Activated CD4-positive, alpha-beta T cell treated with anti-CD3 and anti-CD28 coated beads, Interleukin-2, amount 50 U/mL, for 1 hour (primary cell): Measurements from ENCODE around the gene PLEKHH2.
"Not testable (repeated sequence)": the region's sequence is repeated elsewhere in the genome, so short reads cannot be mapped to it uniquely, and the experiment has no call there.

Experiments
- DNase-seq: peaks from one replicate; pipeline ENCODE4 v3.0.0-alpha.2; 2020

The PLEKHH2 gene

GRCh38 chr2:43642363-43642762 is 5.3 kb downstream of the PLEKHH2 start:
- no peak for DNase-seq

GRCh38 chr2:43643680-43644079 is 6.6 kb downstream of the PLEKHH2 start:
- DNase-seq, result no peak

GRCh38 chr2:43648994-43649701 is 12.1 kb downstream of the PLEKHH2 start:
- DNase-seq, result no peak

- DNase-seq, result no peak
These were observed 16.4 kb downstream of the PLEKHH2 start for GRCh38 chr2:43653506-43653905.

GRCh38 chr2:43657241-43657640 is 20.2 kb downstream of the PLEKHH2 start:
- DNase-seq, result no peak

- DNase-seq, result no peak
These were observed 38.7 kb downstream of the PLEKHH2 start for GRCh38 chr2:43675646-43676321.

GRCh38 chr2:43676322-43677050 is 39.4 kb downstream of the PLEKHH2 start, which contains the start of gene C1GALT1C1L:
C1GALT1C1L (minus strand) TSS chr2:43676429; CDS start chr2:43676322, 107 bp downstream.
- peak; percentile 3 for DNase-seq

- DNase-seq, result not testable (repeated sequence)
These were observed 40.7 kb downstream of the PLEKHH2 start for GRCh38 chr2:43677783-43678182.

GRCh38 chr2:43685357-43685756 is 48.3 kb downstream of the PLEKHH2 start:
- no peak for DNase-seq

- DNase-seq, result no peak
These were observed 52.9 kb downstream of the PLEKHH2 start for GRCh38 chr2:43689999-43690398.

- DNase-seq, result no peak
These were observed 55.5 kb downstream of the PLEKHH2 start for GRCh38 chr2:43692428-43692994.

GRCh38 chr2:43698140-43698539 is 61.1 kb downstream of the PLEKHH2 start:
- DNase-seq, result not testable (repeated sequence)

GRCh38 chr2:43699761-43700160 is 62.7 kb downstream of the PLEKHH2 start:
- DNase-seq, result no peak

GRCh38 chr2:43701111-43701510 is 64.1 kb downstream of the PLEKHH2 start:
- DNase-seq, result no peak

GRCh38 chr2:43707255-43708015 is 70.4 kb downstream of the PLEKHH2 start:
- DNase-seq, result no peak

- no peak for DNase-seq
These were observed 71.1 kb downstream of the PLEKHH2 start for GRCh38 chr2:43708178-43708577.

GRCh38 chr2:43708891-43709290 is 71.8 kb downstream of the PLEKHH2 start:
- no peak for DNase-seq

- no peak for DNase-seq
These were observed 73.8 kb downstream of the PLEKHH2 start for GRCh38 chr2:43710866-43711265.

- no peak for DNase-seq
These were observed 77.1 kb downstream of the PLEKHH2 start for GRCh38 chr2:43714164-43714563.

- no peak for DNase-seq
These were observed 78.4 kb downstream of the PLEKHH2 start for GRCh38 chr2:43715300-43716098.

GRCh38 chr2:43717322-43717721 is 80.3 kb downstream of the PLEKHH2 start:
- no peak for DNase-seq
